ENCODE results near the gene DEFB128.

GRCh38 chr20:142290-142689 is 47.2 kb downstream of the DEFB128 start, which contains the start of gene DEFB126:
- TF ChIP-seq CTCF (IDR thresholded peaks at IDR 0.05) (no peak), ZFX (IDR thresholded peaks at IDR 0.05; ENCODE audit: borderline replicate concordance) (no peak)

Measured in 22Rv1 (cell line).